HG02981 (cell line): Measurements from ENCODE around the gene SLC29A1.
"Not testable (repeated sequence)": the region's sequence is repeated elsewhere in the genome, so short reads cannot be mapped to it uniquely, and the experiment has no call there.

Experiments used
- ATAC-seq: cut with Tn5 transposase; IDR thresholded peaks from one replicate; pipeline ENCODE4 v1.9.1; 2021; ENCODE audit warnings: mild to moderate bottlenecking, moderate library complexity; ENCODE audit not compliant: unreplicated experiment

SLC29A1 gene

GRCh38 chr6:44223319-44224028 lies at the start of gene SLC29A1:
Gene SLC29A1 (plus strand): TSS chr6:44223595. CDS start chr6:44227314, 3,719 bp downstream.
- ATAC-seq, result peak; percentile 46

GRCh38 chr6:44176130-44176761 lies 47.1 kb upstream of the SLC29A1 start:
- ATAC-seq, result no peak

GRCh38 chr6:44176762-44177509 lies 46.5 kb upstream of the SLC29A1 start:
- ATAC-seq, result peak; percentile 57

DNA sequence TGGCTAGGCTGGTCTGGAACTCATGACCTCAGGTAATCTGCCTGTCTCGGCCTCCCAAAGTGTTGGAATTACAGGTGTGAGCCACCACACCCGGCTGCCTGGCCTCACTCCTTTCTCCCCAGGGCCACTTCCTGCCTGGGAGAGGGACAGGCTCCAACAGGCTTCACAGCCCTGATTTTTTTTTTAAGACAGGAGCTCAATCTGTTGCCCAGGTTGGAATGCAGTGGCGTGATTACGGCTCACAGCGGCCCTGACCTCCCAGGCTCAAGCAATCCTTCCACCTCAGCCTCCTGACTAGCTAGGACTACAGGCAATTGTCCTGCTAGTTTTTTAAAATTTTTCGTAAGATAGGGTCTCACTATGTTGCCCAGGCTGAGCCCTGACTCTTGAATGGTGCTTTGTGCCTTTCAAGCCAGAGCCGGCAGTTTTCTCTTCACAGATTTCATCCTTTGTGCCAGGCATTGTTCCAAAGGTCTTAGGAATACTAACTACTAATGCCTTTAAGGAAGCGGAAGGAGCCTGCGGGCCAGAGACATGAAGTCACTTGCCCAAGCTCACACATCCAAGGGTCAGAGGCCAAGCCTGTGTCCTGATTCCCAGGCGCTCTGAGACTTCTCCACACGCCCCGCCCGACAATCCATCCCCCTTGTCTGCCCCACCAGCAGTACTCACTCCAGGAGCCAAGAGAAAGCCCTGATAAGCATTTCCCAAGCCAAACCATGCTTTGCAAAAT lies 45.5 kb upstream of the SLC29A1 start:
- ATAC-seq, result no peak

DNA sequence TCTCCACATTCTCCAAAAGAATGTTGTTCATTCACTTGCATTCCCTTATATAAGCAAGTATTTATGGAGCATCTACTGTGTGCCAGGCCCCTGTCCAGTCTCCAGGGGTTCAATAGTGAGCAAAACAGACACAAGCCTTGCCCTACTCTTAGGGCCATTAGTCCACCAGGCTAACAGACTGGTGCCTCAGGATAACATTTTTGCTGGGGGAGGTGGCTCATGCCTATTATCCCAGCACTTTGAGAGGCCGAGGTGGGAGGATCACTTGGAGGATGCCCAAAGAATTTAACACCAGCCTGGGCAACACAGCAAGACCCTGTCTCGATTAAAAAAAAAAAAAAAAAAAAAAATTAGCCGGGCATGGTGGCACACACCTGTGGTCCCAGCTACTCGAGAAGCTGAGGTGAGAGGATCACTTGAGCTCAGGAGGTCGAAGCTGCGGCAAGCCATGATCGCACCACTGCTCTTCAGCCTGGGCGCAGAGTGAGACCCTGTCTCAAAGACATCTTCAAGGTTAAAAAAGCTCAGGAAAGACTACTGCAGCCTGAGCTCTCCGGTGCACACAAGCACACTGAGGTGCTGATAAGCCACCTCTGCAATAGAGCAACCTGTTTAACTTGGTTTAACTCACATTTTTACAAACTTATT lies 44.8 kb upstream of the SLC29A1 start:
- no peak for ATAC-seq

GRCh38 chr6:44179072-44179536 lies 44.3 kb upstream of the SLC29A1 start:
- ATAC-seq, result no peak

DNA sequence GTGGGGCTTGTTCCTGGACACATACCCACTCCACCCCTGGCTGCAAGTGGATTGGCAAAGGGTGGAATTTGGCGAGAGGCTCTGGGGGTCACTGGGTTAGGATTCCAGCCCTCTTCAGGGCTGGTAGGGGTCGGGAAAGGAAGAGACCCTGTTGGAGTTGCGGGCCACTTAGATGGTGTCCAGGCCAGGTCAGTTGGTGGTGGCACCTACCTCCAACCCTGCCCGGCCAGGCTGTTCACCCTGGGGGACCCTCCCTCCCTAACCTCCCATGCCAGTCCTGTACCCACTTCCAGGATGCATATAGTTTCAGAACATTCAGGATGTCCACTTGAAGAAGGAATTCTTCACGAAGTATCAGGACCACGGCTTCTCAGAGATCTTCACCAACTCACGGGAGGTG lies 43.7 kb upstream of the SLC29A1 start:
- no peak for ATAC-seq

- no peak for ATAC-seq
Observed at GRCh38 chr6:44180406-44180805, 43.0 kb upstream of the SLC29A1 start.

DNA sequence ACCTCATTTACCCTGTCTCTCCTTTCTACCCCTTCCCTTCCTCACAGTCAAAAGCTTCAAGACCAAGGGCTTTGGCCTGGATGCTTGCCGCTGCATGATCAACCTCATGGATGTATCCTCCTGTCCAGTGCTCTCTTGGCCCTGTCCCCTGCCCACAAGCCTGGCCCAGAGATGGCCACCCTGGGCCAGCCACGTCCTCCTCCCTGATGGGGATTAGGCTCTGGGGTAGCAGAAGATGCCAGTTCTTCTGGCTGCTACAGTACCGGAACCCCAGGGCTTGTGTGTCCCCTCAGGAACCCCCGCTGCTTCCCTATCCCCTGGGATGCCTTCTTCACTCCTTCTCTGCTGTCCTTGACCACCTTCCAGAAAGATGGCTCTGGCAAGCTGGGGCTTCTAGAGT lies 42.5 kb upstream of the SLC29A1 start:
- no peak for ATAC-seq

- ATAC-seq, result not testable (repeated sequence)
Observed at GRCh38 chr6:44181784-44182183, 41.6 kb upstream of the SLC29A1 start.

GRCh38 chr6:44182911-44183390 lies 40.4 kb upstream of the SLC29A1 start:
- ATAC-seq, result no peak

GRCh38 chr6:44183783-44184182 lies 39.6 kb upstream of the SLC29A1 start:
- no peak for ATAC-seq

- ATAC-seq, result not testable (repeated sequence)
Observed at GRCh38 chr6:44185356-44185755, 38.0 kb upstream of the SLC29A1 start.

GRCh38 chr6:44185953-44186634 lies 37.3 kb upstream of the SLC29A1 start:
- ATAC-seq, result no peak

DNA sequence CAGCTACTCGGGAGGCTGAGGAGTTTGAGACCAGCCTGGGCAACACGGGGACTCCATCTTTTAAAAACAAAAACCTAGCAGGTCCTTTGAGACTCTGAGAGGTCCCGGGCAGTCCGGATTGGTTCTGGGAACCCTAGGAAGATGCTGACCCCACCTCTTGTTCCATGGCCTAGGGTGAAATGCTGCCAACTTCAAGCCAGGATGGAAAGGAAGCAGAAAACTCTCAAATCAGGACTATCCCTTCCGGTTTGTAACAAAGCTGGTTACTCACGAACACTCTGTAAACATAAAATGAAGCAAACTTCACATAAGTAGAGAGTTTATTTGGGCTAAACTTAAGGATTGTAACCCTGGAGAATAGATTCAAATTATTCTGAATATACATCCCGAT lies 36.8 kb upstream of the SLC29A1 start:
- ATAC-seq, result no peak

- ATAC-seq, result no peak
Observed at GRCh38 chr6:44188819-44189218, 34.6 kb upstream of the SLC29A1 start.

GRCh38 chr6:44189257-44189656 lies 34.1 kb upstream of the SLC29A1 start:
- no peak for ATAC-seq

GRCh38 chr6:44190715-44191114 lies 32.7 kb upstream of the SLC29A1 start:
- ATAC-seq, result no peak

GRCh38 chr6:44192428-44193041 lies 30.9 kb upstream of the SLC29A1 start:
- no peak for ATAC-seq
